ENCODE data around the gene DEFB116. TPM values are rescaled to one million over a fixed set of nuclear protein-coding genes. Genes with fewer than 3 reads are reported as not detected.

Gene DEFB116
- total RNA-seq, 4 donors from 2014 or later: not detected

DNA sequence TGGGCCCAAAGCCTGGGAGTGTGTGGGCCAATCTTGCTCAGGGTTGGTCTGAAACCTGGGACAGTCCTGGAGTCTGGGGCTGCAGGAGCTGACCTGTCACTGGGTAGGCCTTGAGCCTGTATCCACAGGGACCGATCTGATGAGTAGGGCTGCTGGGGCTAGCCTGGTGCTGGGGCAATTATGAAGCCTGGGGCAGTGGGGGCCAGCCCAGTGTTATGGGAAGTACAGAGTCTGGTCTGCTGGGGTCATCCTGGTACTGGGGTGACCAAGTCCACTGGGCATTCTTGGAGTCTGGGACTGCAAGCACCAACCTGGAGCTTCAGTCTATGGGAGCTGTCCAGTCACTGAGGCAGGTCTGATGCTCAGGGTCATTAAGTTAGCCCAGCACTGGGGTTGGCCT lies 30.2 kb downstream of the DEFB116 start:
- Histone ChIP-seq H3K27ac (replicated peaks in 1 of 4) (no peak overlapping the region), H3K4me3 (no peak overlapping the region), H3K4me1 (no peaks in the 10 kb centered on the region), H3K9me3 (peaks cover 0 to 28% (median 7%) of the 10 kb centered on the region in 4 donors), H3K27me3 (no peaks in the 10 kb centered on the region), H3K36me3 (no peaks in the 10 kb centered on the region)
- DNase-seq (ENCODE audit: extremely low spot score): no peak
- no CpG with 5 or more reads among the region's 1 CpG for WGBS
- TF ChIP-seq POLR2AphosphoS5 (IDR thresholded peaks at IDR 0.05): no peak
- no peak for TF ChIP-seq EP300 (IDR thresholded peaks at IDR 0.05)
- TF ChIP-seq POLR2A (IDR thresholded peaks at IDR 0.05; ENCODE audit: low read depth): no peak
- TF ChIP-seq, protein P1, sequence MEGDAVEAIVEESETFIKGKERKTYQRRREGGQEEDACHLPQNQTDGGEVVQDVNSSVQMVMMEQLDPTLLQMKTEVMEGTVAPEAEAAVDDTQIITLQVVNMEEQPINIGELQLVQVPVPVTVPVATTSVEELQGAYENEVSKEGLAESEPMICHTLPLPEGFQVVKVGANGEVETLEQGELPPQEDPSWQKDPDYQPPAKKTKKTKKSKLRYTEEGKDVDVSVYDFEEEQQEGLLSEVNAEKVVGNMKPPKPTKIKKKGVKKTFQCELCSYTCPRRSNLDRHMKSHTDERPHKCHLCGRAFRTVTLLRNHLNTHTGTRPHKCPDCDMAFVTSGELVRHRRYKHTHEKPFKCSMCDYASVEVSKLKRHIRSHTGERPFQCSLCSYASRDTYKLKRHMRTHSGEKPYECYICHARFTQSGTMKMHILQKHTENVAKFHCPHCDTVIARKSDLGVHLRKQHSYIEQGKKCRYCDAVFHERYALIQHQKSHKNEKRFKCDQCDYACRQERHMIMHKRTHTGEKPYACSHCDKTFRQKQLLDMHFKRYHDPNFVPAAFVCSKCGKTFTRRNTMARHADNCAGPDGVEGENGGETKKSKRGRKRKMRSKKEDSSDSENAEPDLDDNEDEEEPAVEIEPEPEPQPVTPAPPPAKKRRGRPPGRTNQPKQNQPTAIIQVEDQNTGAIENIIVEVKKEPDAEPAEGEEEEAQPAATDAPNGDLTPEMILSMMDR (IDR thresholded peaks at IDR 0.05): no peak
- intact Hi-C loops (cut with DNase I): no loop called here

DNA sequence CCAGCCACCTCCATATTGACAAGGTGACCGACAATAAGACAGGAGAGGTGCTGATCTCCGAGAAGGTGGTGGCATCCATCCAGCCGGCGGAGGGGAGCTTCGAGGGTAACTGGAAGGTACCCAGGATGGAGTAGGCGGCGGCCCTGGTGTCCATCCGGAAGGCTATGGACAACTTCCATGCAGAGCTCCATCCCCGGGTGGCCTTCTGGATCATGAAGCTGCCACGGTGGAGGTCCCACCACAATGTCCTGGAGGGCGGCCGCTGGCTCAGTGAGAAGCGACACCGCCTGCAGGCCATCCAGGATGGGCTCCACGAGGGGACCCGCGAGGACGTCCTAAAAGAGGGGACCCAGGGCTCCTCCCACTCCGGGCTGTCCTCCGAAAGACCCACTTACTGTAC lies 33.9 kb downstream of the DEFB116 start:
- H3K27me3 ChIP-seq: no peaks in the 10 kb centered on the region
- no peaks in the 10 kb centered on the region for H3K36me3 ChIP-seq
- no peaks in the 10 kb centered on the region for H3K4me1 ChIP-seq
- intact Hi-C loops (cut with DNase I): no loop called here
- no peak overlapping the region for H3K27ac ChIP-seq (replicated peaks in 1 of 4)
- TF ChIP-seq, protein P1 (IDR thresholded peaks at IDR 0.05): no peak
- no peak for TF ChIP-seq EP300 (IDR thresholded peaks at IDR 0.05)
- TF ChIP-seq POLR2AphosphoS5 (IDR thresholded peaks at IDR 0.05): no peak
- no peak for TF ChIP-seq POLR2A (IDR thresholded peaks at IDR 0.05; ENCODE audit: low read depth)
- H3K9me3 ChIP-seq: peaks cover 0 to 65% (median 37%) of the 10 kb centered on the region in 4 donors
- WGBS: 55% methylated on average over 7 of the region's 20 CpGs
- no peak for DNase-seq (ENCODE audit: extremely low spot score)
- no peak overlapping the region for H3K4me3 ChIP-seq

DNA sequence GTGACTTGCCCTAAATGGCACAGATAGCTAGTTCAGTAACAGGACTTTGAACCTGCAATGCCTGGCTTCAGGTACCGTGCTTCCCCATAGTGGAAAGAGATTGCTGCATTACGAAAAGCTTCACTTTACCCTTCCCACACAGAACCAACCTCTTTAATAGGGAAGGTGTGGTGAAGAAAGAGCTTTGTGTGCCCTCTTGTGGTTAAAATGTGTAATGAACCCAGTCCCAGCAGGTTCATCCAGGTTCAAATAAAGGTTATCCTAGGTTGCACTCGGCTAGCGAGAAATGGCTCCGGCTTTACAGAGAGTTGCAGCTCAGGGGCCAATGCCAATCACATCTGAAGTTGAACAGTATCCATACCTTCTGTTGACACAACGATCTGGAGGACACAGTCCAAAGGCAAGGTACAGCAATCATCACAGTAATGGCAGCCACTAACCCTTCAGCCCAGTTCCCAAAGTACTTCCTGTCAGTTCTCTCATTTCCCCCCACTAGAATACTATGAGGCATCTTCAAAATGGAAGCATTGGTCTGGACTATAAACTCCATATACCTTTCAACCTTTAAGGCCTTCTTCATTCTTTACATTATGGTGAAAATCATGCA lies 48.0 kb downstream of the DEFB116 start:
- 71% methylated on average over 6 of the region's 6 CpGs for WGBS
- no peaks in the 10 kb centered on the region for H3K4me1 ChIP-seq
- no peak for DNase-seq (ENCODE audit: extremely low spot score)
- no peaks in the 10 kb centered on the region for H3K36me3 ChIP-seq
- intact Hi-C loops (cut with DNase I): no loop called here
- H3K4me3 ChIP-seq: no peak overlapping the region
- no peaks in the 10 kb centered on the region for H3K27me3 ChIP-seq
- H3K27ac ChIP-seq (replicated peaks in 1 of 4): no peak overlapping the region
- TF ChIP-seq POLR2A (IDR thresholded peaks at IDR 0.05; ENCODE audit: low read depth) (no peak), EP300 (IDR thresholded peaks at IDR 0.05) (no peak), POLR2AphosphoS5 (IDR thresholded peaks at IDR 0.05) (no peak)
- TF ChIP-seq, protein P1 (IDR thresholded peaks at IDR 0.05): no peak
- peaks cover 0 to 5% (median 0%) of the 10 kb centered on the region in 4 donors for H3K9me3 ChIP-seq

DNA sequence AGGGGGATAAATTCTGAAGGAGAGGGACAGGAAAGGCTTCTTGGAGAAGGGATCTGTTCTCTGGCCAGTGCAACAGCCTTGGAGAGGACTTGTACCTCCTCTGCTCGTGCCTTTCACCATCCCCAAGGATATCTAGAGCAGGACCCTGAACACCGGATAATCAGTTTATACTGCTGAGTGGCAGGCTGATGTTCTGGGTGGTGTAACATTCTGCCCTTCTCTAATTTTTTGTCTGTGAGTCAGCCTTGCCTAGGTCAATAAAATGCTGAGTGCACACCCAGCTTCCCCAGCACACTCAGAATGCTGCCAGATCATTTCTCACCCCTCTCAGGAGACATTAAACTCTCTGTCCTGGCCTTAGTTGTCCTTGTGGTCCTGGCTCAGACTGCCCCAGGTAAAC lies 51.0 kb downstream of the DEFB116 start, which contains the start of gene DEFB115:
Gene DEFB115, plus strand, starts transcription at position 301 of the 400 bp plus-strand sequence. Its CDS starts 0 bp downstream, at position 301.
- Histone ChIP-seq H3K4me1 (no peaks in the 10 kb centered on the region), H3K27me3 (no peaks in the 10 kb centered on the region), H3K9me3 (no peaks in the 10 kb centered on the region), H3K4me3 (no peak within 1 kb of the TSS), H3K36me3 (no peaks in the 10 kb centered on the region), H3K27ac (replicated peaks in 1 of 4) (no peak within 1 kb of the TSS)
- intact Hi-C loops (cut with DNase I): no loop called here
- DNase-seq (ENCODE audit: extremely low spot score): no peak
- WGBS: 50% methylated on average over 2 of the region's 2 CpGs
- TF ChIP-seq POLR2A (IDR thresholded peaks at IDR 0.05; ENCODE audit: low read depth) (no peak), POLR2AphosphoS5 (IDR thresholded peaks at IDR 0.05) (no peak), EP300 (IDR thresholded peaks at IDR 0.05) (no peak)
- TF ChIP-seq, protein P1 (IDR thresholded peaks at IDR 0.05): no peak

DNA sequence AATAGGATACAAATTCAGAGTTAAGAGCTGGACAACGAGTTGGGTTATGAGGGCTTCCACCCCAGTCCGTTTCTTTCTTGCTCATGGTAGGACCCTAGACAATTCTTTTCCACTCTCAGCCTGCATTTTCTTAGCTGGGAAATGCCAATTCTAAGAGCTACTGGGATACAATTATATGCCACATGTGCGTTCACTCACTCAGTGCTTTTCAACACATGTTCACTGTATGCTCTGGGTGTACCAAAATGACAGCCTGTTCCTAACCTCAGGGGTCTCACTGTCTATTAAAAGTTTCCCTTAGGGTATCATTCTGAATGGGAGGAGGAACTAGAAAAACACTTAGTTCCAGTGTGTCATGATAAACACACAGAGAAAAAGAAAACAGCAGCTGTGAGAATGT lies 51.4 kb downstream of the DEFB116 start:
- 51% methylated on average over 3 of the region's 3 CpGs for WGBS
- TF ChIP-seq EP300 (IDR thresholded peaks at IDR 0.05) (no peak), POLR2AphosphoS5 (IDR thresholded peaks at IDR 0.05) (no peak), POLR2A (IDR thresholded peaks at IDR 0.05; ENCODE audit: low read depth) (no peak)
- TF ChIP-seq, protein P1 (IDR thresholded peaks at IDR 0.05): no peak
- Histone ChIP-seq H3K4me3 (no peak overlapping the region), H3K36me3 (no peaks in the 10 kb centered on the region), H3K9me3 (no peaks in the 10 kb centered on the region), H3K27me3 (no peaks in the 10 kb centered on the region), H3K27ac (replicated peaks in 1 of 4) (no peak overlapping the region), H3K4me1 (no peaks in the 10 kb centered on the region)
- DNase-seq (ENCODE audit: extremely low spot score): no peak
- intact Hi-C loops (cut with DNase I): no loop called here

All from esophagus muscularis mucosa (tissue), 4 donors.